ENCODE data around the gene NUP93.

GRCh38 chr16:56722200-56722842, 7.6 kb upstream of the NUP93 start:
- TF ChIP-seq REST (IDR thresholded peaks at IDR 0.05; ENCODE audit: insufficient read depth in 1 of 2, low read depth in 2 of 2, low read length in 2 of 2) (no peak), POLR2AphosphoS5 (IDR thresholded peaks at IDR 0.05; ENCODE audit: low read depth, low read length) (no peak), FOXP2 (optimal IDR thresholded peaks at IDR 0.05; ENCODE audit: borderline replicate concordance, extremely low read depth, extremely low read length, insufficient read depth) (no peak), TAF1 (IDR thresholded peaks at IDR 0.05; ENCODE audit: borderline replicate concordance, insufficient read depth, low read length) (no peak), SIN3A (IDR thresholded peaks at IDR 0.05; ENCODE audit: borderline replicate concordance, insufficient read depth, low read length) (no peak)

Data from PFSK-1 (cell line).